ENCODE data around the gene GNAI1. TPM values are rescaled to one million over a fixed set of nuclear protein-coding genes. Genes with fewer than 3 reads are reported as not detected.
"Not testable (repeated sequence)": the region's sequence is repeated elsewhere in the genome, so short reads cannot be mapped to it uniquely, and the experiment has no call there.

GNAI1 gene
- total RNA-seq, 1 donor from 2014 or later, result 25.6 TPM

GRCh38 chr7:80155374-80155773, 20.7 kb downstream of the GNAI1 start:
- Histone ChIP-seq H3K27me3 (ENCODE audit: control insufficient read depth in 3 of 3, insufficient read depth in 3 of 3, low read length in 3 of 3) (no peaks in the 10 kb centered on the region), H3K36me3 (ENCODE audit: control insufficient read depth in 3 of 3, insufficient read depth in 3 of 3, low read length in 3 of 3) (no peaks in the 10 kb centered on the region), H3K4me3 (ENCODE audit: low read length in 3 of 3) (no peak overlapping the region), H3K9me3 (ENCODE audit: control insufficient read depth in 3 of 3, low read length in 3 of 3) (no peaks in the 10 kb centered on the region), H3K9ac (ENCODE audit: low read depth in 1 of 3, low read length in 3 of 3) (no peak overlapping the region), H3K4me1 (ENCODE audit: control insufficient read depth in 3 of 3, insufficient read depth in 3 of 3, low read length in 3 of 3) (no peaks in the 10 kb centered on the region), H3K27ac (ENCODE audit: low read depth, low read length) (no peak overlapping the region)

- H3K27ac ChIP-seq (ENCODE audit: low read depth, low read length); H3K27me3 ChIP-seq (ENCODE audit: control insufficient read depth in 3 of 3, insufficient read depth in 3 of 3, low read length in 3 of 3); H3K4me1 ChIP-seq (ENCODE audit: control insufficient read depth in 3 of 3, insufficient read depth in 3 of 3, low read length in 3 of 3); H3K9me3 ChIP-seq (ENCODE audit: control insufficient read depth in 3 of 3, low read length in 3 of 3); H3K36me3 ChIP-seq (ENCODE audit: control insufficient read depth in 3 of 3, insufficient read depth in 3 of 3, low read length in 3 of 3); H3K4me3 ChIP-seq (ENCODE audit: low read length in 3 of 3); H3K9ac ChIP-seq (ENCODE audit: low read depth in 1 of 3, low read length in 3 of 3): not testable (repeated sequence)
Measured at GRCh38 chr7:80157770-80158169, 23.1 kb downstream of the GNAI1 start.

GRCh38 chr7:80159802-80160201, 25.2 kb downstream of the GNAI1 start:
- H3K36me3 ChIP-seq (ENCODE audit: control insufficient read depth in 3 of 3, insufficient read depth in 3 of 3, low read length in 3 of 3), result no peaks in the 10 kb centered on the region
- no peaks in the 10 kb centered on the region for H3K9me3 ChIP-seq (ENCODE audit: control insufficient read depth in 3 of 3, low read length in 3 of 3)
- no peak overlapping the region for H3K9ac ChIP-seq (ENCODE audit: low read depth in 1 of 3, low read length in 3 of 3)

GRCh38 chr7:80161466-80161865, 26.8 kb downstream of the GNAI1 start:
- Histone ChIP-seq H3K9me3 (ENCODE audit: control insufficient read depth in 3 of 3, low read length in 3 of 3) (no peaks in the 10 kb centered on the region), H3K9ac (ENCODE audit: low read depth in 1 of 3, low read length in 3 of 3) (no peak overlapping the region), H3K4me3 (ENCODE audit: low read length in 3 of 3) (no peak overlapping the region), H3K27ac (ENCODE audit: low read depth, low read length) (no peak overlapping the region), H3K4me1 (ENCODE audit: control insufficient read depth in 3 of 3, insufficient read depth in 3 of 3, low read length in 3 of 3) (no peaks in the 10 kb centered on the region), H3K36me3 (ENCODE audit: control insufficient read depth in 3 of 3, insufficient read depth in 3 of 3, low read length in 3 of 3) (no peaks in the 10 kb centered on the region), H3K27me3 (ENCODE audit: control insufficient read depth in 3 of 3, insufficient read depth in 3 of 3, low read length in 3 of 3) (no peaks in the 10 kb centered on the region)

More at GRCh38 chr7:80159802-80160201, 25.2 kb downstream of the GNAI1 start:
- Histone ChIP-seq H3K4me1 (ENCODE audit: control insufficient read depth in 3 of 3, insufficient read depth in 3 of 3, low read length in 3 of 3) (no peaks in the 10 kb centered on the region), H3K27me3 (ENCODE audit: control insufficient read depth in 3 of 3, insufficient read depth in 3 of 3, low read length in 3 of 3) (no peaks in the 10 kb centered on the region), H3K27ac (ENCODE audit: low read depth, low read length) (no peak overlapping the region), H3K4me3 (ENCODE audit: low read length in 3 of 3) (no peak overlapping the region)

GRCh38 chr7:80165177-80165576, 30.5 kb downstream of the GNAI1 start:
- Histone ChIP-seq H3K4me1 (ENCODE audit: control insufficient read depth in 3 of 3, insufficient read depth in 3 of 3, low read length in 3 of 3) (no peaks in the 10 kb centered on the region), H3K27me3 (ENCODE audit: control insufficient read depth in 3 of 3, insufficient read depth in 3 of 3, low read length in 3 of 3) (no peaks in the 10 kb centered on the region), H3K9me3 (ENCODE audit: control insufficient read depth in 3 of 3, low read length in 3 of 3) (no peaks in the 10 kb centered on the region), H3K4me3 (ENCODE audit: low read length in 3 of 3) (no peak overlapping the region), H3K27ac (ENCODE audit: low read depth, low read length) (no peak overlapping the region), H3K36me3 (ENCODE audit: control insufficient read depth in 3 of 3, insufficient read depth in 3 of 3, low read length in 3 of 3) (no peaks in the 10 kb centered on the region), H3K9ac (ENCODE audit: low read depth in 1 of 3, low read length in 3 of 3) (no peak overlapping the region)

GRCh38 chr7:80170445-80170844, 35.8 kb downstream of the GNAI1 start:
- no peaks in the 10 kb centered on the region for H3K9me3 ChIP-seq (ENCODE audit: control insufficient read depth in 3 of 3, low read length in 3 of 3)
- no peak overlapping the region for H3K27ac ChIP-seq (ENCODE audit: low read depth, low read length)
- no peaks in the 10 kb centered on the region for H3K27me3 ChIP-seq (ENCODE audit: control insufficient read depth in 3 of 3, insufficient read depth in 3 of 3, low read length in 3 of 3)
- H3K36me3 ChIP-seq (ENCODE audit: control insufficient read depth in 3 of 3, insufficient read depth in 3 of 3, low read length in 3 of 3), result no peaks in the 10 kb centered on the region
- H3K9ac ChIP-seq (ENCODE audit: low read depth in 1 of 3, low read length in 3 of 3), result no peak overlapping the region
- no peak overlapping the region for H3K4me3 ChIP-seq (ENCODE audit: low read length in 3 of 3)
- H3K4me1 ChIP-seq (ENCODE audit: control insufficient read depth in 3 of 3, insufficient read depth in 3 of 3, low read length in 3 of 3), result no peaks in the 10 kb centered on the region

GRCh38 chr7:80172387-80172786, 37.8 kb downstream of the GNAI1 start:
- H3K27ac ChIP-seq (ENCODE audit: low read depth, low read length), result no peak overlapping the region
- H3K4me1 ChIP-seq (ENCODE audit: control insufficient read depth in 3 of 3, insufficient read depth in 3 of 3, low read length in 3 of 3), result no peaks in the 10 kb centered on the region
- no peaks in the 10 kb centered on the region for H3K9me3 ChIP-seq (ENCODE audit: control insufficient read depth in 3 of 3, low read length in 3 of 3)
- no peaks in the 10 kb centered on the region for H3K27me3 ChIP-seq (ENCODE audit: control insufficient read depth in 3 of 3, insufficient read depth in 3 of 3, low read length in 3 of 3)
- H3K9ac ChIP-seq (ENCODE audit: low read depth in 1 of 3, low read length in 3 of 3), result no peak overlapping the region
- H3K36me3 ChIP-seq (ENCODE audit: control insufficient read depth in 3 of 3, insufficient read depth in 3 of 3, low read length in 3 of 3), result no peaks in the 10 kb centered on the region
- H3K4me3 ChIP-seq (ENCODE audit: low read length in 3 of 3), result no peak overlapping the region

- H3K27me3 ChIP-seq (ENCODE audit: control insufficient read depth in 3 of 3, insufficient read depth in 3 of 3, low read length in 3 of 3), result no peaks in the 10 kb centered on the region
- no peak overlapping the region for H3K27ac ChIP-seq (ENCODE audit: low read depth, low read length)
- no peaks in the 10 kb centered on the region for H3K9me3 ChIP-seq (ENCODE audit: control insufficient read depth in 3 of 3, low read length in 3 of 3)
- no peak overlapping the region for H3K9ac ChIP-seq (ENCODE audit: low read depth in 1 of 3, low read length in 3 of 3)
- no peaks in the 10 kb centered on the region for H3K4me1 ChIP-seq (ENCODE audit: control insufficient read depth in 3 of 3, insufficient read depth in 3 of 3, low read length in 3 of 3)
- H3K36me3 ChIP-seq (ENCODE audit: control insufficient read depth in 3 of 3, insufficient read depth in 3 of 3, low read length in 3 of 3), result no peaks in the 10 kb centered on the region
- no peak overlapping the region for H3K4me3 ChIP-seq (ENCODE audit: low read length in 3 of 3)
Measured at GRCh38 chr7:80175744-80176143, 41.1 kb downstream of the GNAI1 start.

GRCh38 chr7:80181411-80181810, 46.8 kb downstream of the GNAI1 start:
- H3K27ac ChIP-seq (ENCODE audit: low read depth, low read length), result no peak overlapping the region
- H3K9me3 ChIP-seq (ENCODE audit: control insufficient read depth in 3 of 3, low read length in 3 of 3), result no peaks in the 10 kb centered on the region
- no peaks in the 10 kb centered on the region for H3K4me1 ChIP-seq (ENCODE audit: control insufficient read depth in 3 of 3, insufficient read depth in 3 of 3, low read length in 3 of 3)
- H3K36me3 ChIP-seq (ENCODE audit: control insufficient read depth in 3 of 3, insufficient read depth in 3 of 3, low read length in 3 of 3), result no peaks in the 10 kb centered on the region
- no peak overlapping the region for H3K4me3 ChIP-seq (ENCODE audit: low read length in 3 of 3)
- H3K9ac ChIP-seq (ENCODE audit: low read depth in 1 of 3, low read length in 3 of 3), result no peak overlapping the region
- no peaks in the 10 kb centered on the region for H3K27me3 ChIP-seq (ENCODE audit: control insufficient read depth in 3 of 3, insufficient read depth in 3 of 3, low read length in 3 of 3)

- no peak overlapping the region for H3K4me3 ChIP-seq (ENCODE audit: low read length in 3 of 3)
- no peaks in the 10 kb centered on the region for H3K27me3 ChIP-seq (ENCODE audit: control insufficient read depth in 3 of 3, insufficient read depth in 3 of 3, low read length in 3 of 3)
- no peak overlapping the region for H3K9ac ChIP-seq (ENCODE audit: low read depth in 1 of 3, low read length in 3 of 3)
- no peaks in the 10 kb centered on the region for H3K4me1 ChIP-seq (ENCODE audit: control insufficient read depth in 3 of 3, insufficient read depth in 3 of 3, low read length in 3 of 3)
- no peaks in the 10 kb centered on the region for H3K9me3 ChIP-seq (ENCODE audit: control insufficient read depth in 3 of 3, low read length in 3 of 3)
- H3K27ac ChIP-seq (ENCODE audit: low read depth, low read length), result no peak overlapping the region
- H3K36me3 ChIP-seq (ENCODE audit: control insufficient read depth in 3 of 3, insufficient read depth in 3 of 3, low read length in 3 of 3), result no peaks in the 10 kb centered on the region
Measured at GRCh38 chr7:80182630-80183276, 48.1 kb downstream of the GNAI1 start.
